Trophoblast cell (in vitro differentiated cells and primary cell): ENCODE results near the gene FHOD3.
A peak's percentile ranks its signal among the peaks of the same experiment; 100 is the strongest.

Experiments used
- DNase-seq, 2 donors: peaks; one replicate each; pipeline ENCODE4 v3.0.0-alpha.2; 2016
- H2AFZ ChIP-seq: 2 replicates; pipeline ENCODE4 v1.6.1; 2013; ENCODE audit warnings: low read length, moderate library complexity, mild to moderate bottlenecking; ENCODE audit not compliant: insufficient read depth, poor library complexity
- H2AK5ac ChIP-seq: 2 replicates; pipeline ENCODE4 v1.6.1; 2013; ENCODE audit warnings: mild to moderate bottlenecking, low read length
- H2BK120ac ChIP-seq: 2 replicates; pipeline ENCODE4 v1.6.1; 2013; ENCODE audit warnings: low read length, mild to moderate bottlenecking, moderate library complexity; ENCODE audit not compliant: insufficient read depth, poor library complexity
- H2BK12ac ChIP-seq: 2 replicates; pipeline ENCODE4 v1.6.1; 2013; ENCODE audit warnings: mild to moderate bottlenecking, low read length, moderate library complexity
- H2BK5ac ChIP-seq: 2 replicates; pipeline ENCODE4 v1.6.1; 2013; ENCODE audit warnings: low read length, low read depth, moderate library complexity, mild to moderate bottlenecking; ENCODE audit not compliant: poor library complexity
- H3K14ac ChIP-seq: 2 replicates; pipeline ENCODE4 v1.6.1; 2013; ENCODE audit warnings: mild to moderate bottlenecking, low read length
- H3K18ac ChIP-seq: 2 replicates; pipeline ENCODE4 v1.6.1; 2013; ENCODE audit warnings: mild to moderate bottlenecking, low read length
- H3K23ac ChIP-seq: 2 replicates; pipeline ENCODE4 v1.6.1; 2013; ENCODE audit warnings: low read length
- H3K27ac ChIP-seq: 2 replicates; pipeline ENCODE4 v1.5.1; 2013; ENCODE audit warnings: low read depth, mild to moderate bottlenecking, inconsistent platforms, low read length, moderate library complexity
- H3K27me3 ChIP-seq: 2 replicates; pipeline ENCODE4 v1.6.1; 2013; ENCODE audit warnings: inconsistent platforms, mild to moderate bottlenecking, low read length, moderate library complexity; ENCODE audit not compliant: insufficient read depth
- H3K36me3 ChIP-seq, 2 experiments: 1 replicate in 1 of 2; 2 replicates in 1 of 2; pipeline ENCODE4 v1.6.1; 2013; ENCODE audit warnings: low read length in 2 of 2, mild to moderate bottlenecking in 2 of 2, moderate library complexity in 1 of 2; ENCODE audit not compliant: insufficient read depth in 2 of 2, control insufficient read depth in 1 of 2
- H3K4ac ChIP-seq: 2 replicates; pipeline ENCODE4 v1.6.1; 2013; ENCODE audit warnings: low read depth, mild to moderate bottlenecking, low read length, moderate library complexity
- H3K4me1 ChIP-seq, 2 experiments: 1 replicate in 1 of 2; 2 replicates in 1 of 2; pipeline ENCODE4 v1.6.1; 2013; ENCODE audit warnings: low read length in 2 of 2, mild to moderate bottlenecking in 2 of 2, moderate library complexity in 1 of 2; ENCODE audit not compliant: insufficient read depth in 2 of 2, control insufficient read depth in 1 of 2
- H3K4me2 ChIP-seq: 2 replicates; pipeline ENCODE4 v1.6.1; 2013; ENCODE audit warnings: inconsistent platforms, mild to moderate bottlenecking, low read length, moderate library complexity
- H3K4me3 ChIP-seq: 2 replicates; pipeline ENCODE4 v1.5.1; 2013; ENCODE audit warnings: mild to moderate bottlenecking, low read depth, low read length, inconsistent platforms
- H3K79me1 ChIP-seq: one replicate; pipeline ENCODE4 v1.6.1; 2013; ENCODE audit warnings: low read length
- H3K79me2 ChIP-seq: 2 replicates; pipeline ENCODE4 v1.6.1; 2013; ENCODE audit warnings: low read length, mild to moderate bottlenecking; ENCODE audit not compliant: control insufficient read depth, insufficient read depth, poor library complexity
- H3K9ac ChIP-seq: 2 replicates; pipeline ENCODE4 v1.6.1; 2013; ENCODE audit warnings: mild to moderate bottlenecking, low read length
- H3K9me3 ChIP-seq: 2 replicates; pipeline ENCODE4 v1.6.1; 2013; ENCODE audit warnings: low read depth, mild to moderate bottlenecking, control low read depth, inconsistent platforms, low read length; ENCODE audit not compliant: insufficient read depth
- H4K12ac ChIP-seq: 2 replicates; pipeline ENCODE4 v1.6.1; 2013; ENCODE audit warnings: low read depth, mild to moderate bottlenecking, low read length, moderate library complexity
- H4K8ac ChIP-seq: 2 replicates; pipeline ENCODE4 v1.6.1; 2013; ENCODE audit warnings: low read depth, mild to moderate bottlenecking, low read length, moderate library complexity
- H4K91ac ChIP-seq: one replicate; pipeline ENCODE4 v1.6.1; 2013; ENCODE audit warnings: low read depth, mild to moderate bottlenecking, low read length, moderate library complexity
- WGBS: extraction: QIAGEN DNeasy Blood & Tissue Kit; methylation state at CpG from one replicate; pipeline ENCODE4 v1.1.7; 2013; ENCODE audit warnings: missing lambda C conversion rate; ENCODE audit not compliant: insufficient read length, insufficient coverage; ENCODE audit errors: extremely low coverage; 5-methylcytosine and 5-hydroxymethylcytosine counted together

The FHOD3 gene

GRCh38 chr18:36294031-36294430, 3.5 kb upstream of the FHOD3 start:
- Histone ChIP-seq H4K91ac (no peak overlapping the region), H3K27me3 (peaks cover 3% of the 10 kb centered on the region), H3K9me3 (no peaks in the 10 kb centered on the region), H3K23ac (no peak overlapping the region), H2BK12ac (no peak overlapping the region), H4K12ac (no peak overlapping the region), H3K79me1 (peaks cover 11% of the 10 kb centered on the region), H2BK5ac (no peak overlapping the region), H3K18ac (no peak overlapping the region), H3K4me1 (peaks cover 3 to 4% of the 10 kb centered on the region in 2 experiments), H2AFZ (no peak overlapping the region), H3K4me2 (no peak overlapping the region), H3K14ac (no peak overlapping the region), H3K79me2 (peaks cover 6% of the 10 kb centered on the region), H2AK5ac (no peak overlapping the region), H3K27ac (no peak overlapping the region), H3K4me3 (no peak overlapping the region), H3K36me3 (no peaks in the 10 kb centered on the region), H2BK120ac (no peak overlapping the region), H3K4ac (no peak overlapping the region), H3K9ac (no peak overlapping the region), H4K8ac (no peak overlapping the region)
- no peak for DNase-seq
- WGBS = no CpG with 5 or more reads among the region's 1 CpG

GRCh38 chr18:36295214-36295613, 2.3 kb upstream of the FHOD3 start:
- Histone ChIP-seq H3K9ac (no peak overlapping the region), H3K23ac (no peak overlapping the region), H3K4me1 (peaks cover 6 to 8% of the 10 kb centered on the region in 2 experiments), H4K91ac (no peak overlapping the region), H2BK120ac (no peak overlapping the region), H3K4me2 (no peak overlapping the region), H3K14ac (no peak overlapping the region), H3K36me3 (no peaks in the 10 kb centered on the region), H2BK12ac (no peak overlapping the region), H2BK5ac (no peak overlapping the region), H3K27ac (no peak overlapping the region), H3K79me2 (peaks cover 6% of the 10 kb centered on the region), H4K12ac (no peak overlapping the region), H3K4me3 (no peak overlapping the region), H4K8ac (no peak overlapping the region), H3K4ac (no peak overlapping the region), H3K79me1 (peaks cover 11% of the 10 kb centered on the region), H3K18ac (no peak overlapping the region), H2AFZ (no peak overlapping the region), H3K9me3 (no peaks in the 10 kb centered on the region), H3K27me3 (peaks cover 3% of the 10 kb centered on the region), H2AK5ac (no peak overlapping the region)
- no CpG with 5 or more reads among the region's 1 CpG for WGBS
- DNase-seq = no peak

- peak overlapping the region; percentile 22 for H3K4me2 ChIP-seq
- no peak overlapping the region for H3K9ac ChIP-seq
- H2BK12ac ChIP-seq = no peak overlapping the region
- no peaks in the 10 kb centered on the region for H3K9me3 ChIP-seq
- peaks cover 8 to 12% of the 10 kb centered on the region in 2 experiments for H3K4me1 ChIP-seq
- H2BK120ac ChIP-seq = no peak overlapping the region
- H3K18ac ChIP-seq = no peak overlapping the region
- peaks cover 11% of the 10 kb centered on the region for H3K79me1 ChIP-seq
- no peak overlapping the region for H3K14ac ChIP-seq
- no peak overlapping the region for H3K27ac ChIP-seq
- H2AK5ac ChIP-seq = no peak overlapping the region
- peaks cover 3% of the 10 kb centered on the region for H3K27me3 ChIP-seq
- no peaks in the 10 kb centered on the region for H3K36me3 ChIP-seq
- H3K23ac ChIP-seq = no peak overlapping the region
- H4K12ac ChIP-seq = no peak overlapping the region
- no CpG with 5 or more reads among the region's 21 CpGs for WGBS
- peak overlapping the region; percentile 43 for H4K8ac ChIP-seq
- no peak overlapping the region for H3K4ac ChIP-seq
- peak; percentile 14 to 68 for DNase-seq
- no peak overlapping the region for H2BK5ac ChIP-seq
- no peak overlapping the region for H2AFZ ChIP-seq
- no peak overlapping the region for H3K4me3 ChIP-seq
- H4K91ac ChIP-seq = no peak overlapping the region
- peaks cover 6% of the 10 kb centered on the region for H3K79me2 ChIP-seq
Measured at GRCh38 chr18:36295880-36296301, 1.6 kb upstream of the FHOD3 start.

- Histone ChIP-seq H2BK12ac (peak overlapping the region; percentile 5), H3K27me3 (peaks cover 3% of the 10 kb centered on the region), H3K9ac (peak overlapping the region; percentile 83), H2AK5ac (no peak overlapping the region), H3K79me1 (peaks cover 11% of the 10 kb centered on the region), H3K4me2 (peak overlapping the region; percentile 100), H3K23ac (no peak overlapping the region), H3K79me2 (peaks cover 7% of the 10 kb centered on the region), H3K4me3 (peak overlapping the region; percentile 71), H3K9me3 (no peaks in the 10 kb centered on the region), H2BK5ac (peak overlapping the region; percentile 13), H3K4ac (peak overlapping the region; percentile 13), H2AFZ (peak overlapping the region; percentile 8), H3K36me3 (no peaks in the 10 kb centered on the region), H4K91ac (peak overlapping the region; percentile 53), H2BK120ac (peak overlapping the region; percentile 84), H3K18ac (peak overlapping the region; percentile 35), H4K12ac (no peak overlapping the region), H4K8ac (peak overlapping the region; percentile 63), H3K4me1 (peaks cover 9 to 13% of the 10 kb centered on the region in 2 experiments), H3K27ac (peak overlapping the region; percentile 23), H3K14ac (peak overlapping the region; percentile 21)
- WGBS = no CpG with 5 or more reads among the region's 47 CpGs
- DNase-seq = peak; percentile 18 to 69
Measured at GRCh38 chr18:36296650-36297416, 680 bp upstream of the FHOD3 start.
